Measurements from ENCODE around the gene POLR3E. TPM values are rescaled to one million over a fixed set of nuclear protein-coding genes. Genes with fewer than 3 reads are reported as not detected.

POLR3E gene
- total and polyA plus RNA-seq, 4 donors = 16.0 to 42.9 (median 18.3) TPM

- peak in 1 of 2 donors; percentile 16 for TF ChIP-seq GABPA (IDR thresholded peaks at IDR 0.05 in 1 of 2, conservative IDR thresholded peaks at IDR 0.05 in 1 of 2)
- TF ChIP-seq TAF1 (conservative IDR thresholded peaks at IDR 0.05) = no peak
- TF ChIP-seq HNF4G (IDR thresholded peaks at IDR 0.05) = peak; percentile 41
- TF ChIP-seq SP1 (IDR thresholded peaks at IDR 0.05) = peak; percentile 64
These were observed 56.8 kb downstream of the POLR3E start (continued) for GRCh38 chr16:22353933-22354541.

- H3K9me3 ChIP-seq (ENCODE audit: control insufficient read depth in 4 of 4, low read length in 3 of 4) = no peaks in the 10 kb centered on the region
- no peak for DNase-seq (ENCODE audit: low spot score)
- H3K27ac ChIP-seq (ENCODE audit: low read depth in 1 of 2, low read length in 2 of 2) = no peak overlapping the region
- TF ChIP-seq FOXA2 (IDR thresholded peaks at IDR 0.05) = no peak
- no peak for TF ChIP-seq EGR1 (IDR thresholded peaks at IDR 0.05; ENCODE audit: low read depth in 2 of 2)
- no peak for TF ChIP-seq JUND (IDR thresholded peaks at IDR 0.05)
- no peak for TF ChIP-seq FOXA1 (IDR thresholded peaks at IDR 0.05)
- TF ChIP-seq RAD21 (IDR thresholded peaks at IDR 0.05) = no peak
- no peak for TF ChIP-seq TAF1 (conservative IDR thresholded peaks at IDR 0.05)
- TF ChIP-seq RXRA (IDR thresholded peaks at IDR 0.05) = no peak
- no peak for TF ChIP-seq ZBTB33 (IDR thresholded peaks at IDR 0.05)
- TF ChIP-seq GABPA (IDR thresholded peaks at IDR 0.05 in 1 of 2, conservative IDR thresholded peaks at IDR 0.05 in 1 of 2) = no peak
- no peak for TF ChIP-seq HNF4G (IDR thresholded peaks at IDR 0.05)
- TF ChIP-seq MAX (IDR thresholded peaks at IDR 0.05) = no peak
- TF ChIP-seq ATF3 (IDR thresholded peaks at IDR 0.05) = no peak
- TF ChIP-seq HNF4A (conservative IDR thresholded peaks at IDR 0.05) = no peak
- no peak for TF ChIP-seq REST (IDR thresholded peaks at IDR 0.05)
- TF ChIP-seq NR2F2 (IDR thresholded peaks at IDR 0.05) = no peak
- TF ChIP-seq YY1 (IDR thresholded peaks at IDR 0.05) = no peak
- no peak for TF ChIP-seq SP1 (IDR thresholded peaks at IDR 0.05)
- peaks cover 14 to 30% (median 22%) of the 10 kb centered on the region in 4 donors for H3K4me1 ChIP-seq (ENCODE audit: control insufficient read depth in 4 of 4, insufficient read depth in 4 of 4, low read length in 3 of 4)
- no peaks in the 10 kb centered on the region for H3K27me3 ChIP-seq (ENCODE audit: control insufficient read depth in 4 of 4, insufficient read depth in 4 of 4, low read length in 3 of 4)
- H3K36me3 ChIP-seq (ENCODE audit: control insufficient read depth in 4 of 4, insufficient read depth in 3 of 4, low read depth in 1 of 4, low read length in 3 of 4) = no peaks in the 10 kb centered on the region
- H3K4me3 ChIP-seq (ENCODE audit: low read depth in 1 of 3, low read length in 3 of 3) = no peak overlapping the region
- H3K9ac ChIP-seq (ENCODE audit: low read depth in 1 of 2, low read length in 2 of 2) = no peak overlapping the region
These were observed 58.3 kb downstream of the POLR3E start for GRCh38 chr16:22355487-22355908.
